NOMO-1 treated with dmso at 0.1 percent for 144 hours (cell line): ENCODE results near the gene TCF3.
A peak's percentile ranks its signal among the peaks of the same experiment; 100 is the strongest.

ENCODE experiments used
- DNase-seq: peaks from one replicate; lab custom pipeline; 2025; ENCODE audit not compliant: unreplicated experiment; lab: John Stamatoyannopoulos, UW

Gene TCF3

GRCh38 chr19:1612114-1613086 lies 40.0 kb downstream of the TCF3 start:
- no peak for DNase-seq

GRCh38 chr19:1611353-1611752 lies 41.1 kb downstream of the TCF3 start:
- DNase-seq = no peak

GRCh38 chr19:1610579-1610978 lies 41.8 kb downstream of the TCF3 start:
- DNase-seq = no peak

- DNase-seq = no peak
Measured at GRCh38 chr19:1609680-1610474, 42.5 kb downstream of the TCF3 start.

- DNase-seq = no peak
Measured at GRCh38 chr19:1609103-1609396, 43.4 kb downstream of the TCF3 start.

- DNase-seq = no peak
Measured at GRCh38 chr19:1608359-1609102, 43.9 kb downstream of the TCF3 start.

GRCh38 chr19:1606138-1606651 lies 46.2 kb downstream of the TCF3 start:
- DNase-seq = no peak

- DNase-seq = peak; percentile 95
Measured at GRCh38 chr19:1605236-1606137, 46.9 kb downstream of the TCF3 start, which contains the start of gene UQCR11. Gene UQCR11 (minus strand): TSS chr19:1605462. CDS start chr19:1605409, 53 bp downstream.

GRCh38 chr19:1602091-1602707 lies 50.2 kb downstream of the TCF3 start:
- no peak for DNase-seq

GRCh38 chr19:1601613-1602064 lies 50.8 kb downstream of the TCF3 start:
- no peak for DNase-seq

GRCh38 chr19:1599460-1599846 lies 53.0 kb downstream of the TCF3 start:
- no peak for DNase-seq

GRCh38 chr19:1598777-1599459 lies 53.5 kb downstream of the TCF3 start:
- DNase-seq = no peak

- no peak for DNase-seq
Measured at GRCh38 chr19:1593501-1593772, 59.0 kb downstream of the TCF3 start.

GRCh38 chr19:1592755-1593500 lies 59.5 kb downstream of the TCF3 start, which contains the start of gene MBD3:
Gene MBD3 (minus strand): TSS chr19:1592865. CDS start chr19:1592631, 234 bp downstream.
- peak; percentile 83 for DNase-seq

GRCh38 chr19:1592024-1592754 lies 60.2 kb downstream of the TCF3 start:
- peak; percentile 64 for DNase-seq

GRCh38 chr19:1591421-1592023 lies 60.9 kb downstream of the TCF3 start:
- no peak for DNase-seq

- DNase-seq = peak; percentile 19
Measured at GRCh38 chr19:1590641-1591397, 61.6 kb downstream of the TCF3 start.
